ENCODE data around the gene SPCS3. TPM values are rescaled to one million over a fixed set of nuclear protein-coding genes. Genes with fewer than 3 reads are reported as not detected.

Gene SPCS3
- total RNA-seq, 1 experiment from 2014 or later: 117 TPM

GRCh38 chr4:176339936-176340761 is 20.4 kb downstream of the SPCS3 start (continued):
- TF ChIP-seq ARID4B (CRISPR knock-in tag; IDR thresholded peaks at IDR 0.05; ENCODE audit: borderline replicate concordance) (no peak), ATF1 (CRISPR knock-in tag; IDR thresholded peaks at IDR 0.05) (no peak), E2F5 (CRISPR knock-in tag; IDR thresholded peaks at IDR 0.05) (no peak)

- peaks cover 11% of the 10 kb centered on the region for H3K4me1 Mint-ChIP-seq
- H3K27ac Mint-ChIP-seq: no peak overlapping the region
- peak; percentile 72 for ATAC-seq
- POLR2A ChIA-PET: interaction anchor here (0.6 to 1.0 kb wide), 2 partner anchors 124 to 322 kb away, joined by 3 read pairs; no protein-coding TSS in a partner anchor
- DNase-seq (ENCODE audit: low spot score): no peak
- CTCF ChIA-PET: interaction anchor here (0.6 to 2.1 kb wide), 11 partner anchors 9 to 444 kb away, joined by 3 to 18 read pairs (median 4); no protein-coding TSS in a partner anchor
- TF ChIP-seq CTCF (IDR thresholded peaks at IDR 0.05): peak; percentile 51
- no peak for TF ChIP-seq NFYB (CRISPR knock-in tag; conservative IDR thresholded peaks at IDR 0.05; ENCODE audit: low read depth)
- TF ChIP-seq MXD4 (CRISPR knock-in tag; IDR thresholded peaks at IDR 0.05; ENCODE audit: borderline replicate concordance): no peak
- TF ChIP-seq ZNF396 (CRISPR knock-in tag; IDR thresholded peaks at IDR 0.05; ENCODE audit: borderline replicate concordance): no peak
- no peak for TF ChIP-seq ZNF138 (CRISPR knock-in tag; conservative IDR thresholded peaks at IDR 0.05)
- no peak for TF ChIP-seq TCF7 (CRISPR knock-in tag; IDR thresholded peaks at IDR 0.05; ENCODE audit: low read depth)
- TF ChIP-seq ZNF232 (CRISPR knock-in tag; IDR thresholded peaks at IDR 0.05): no peak
- no peak overlapping the region for H3K4me3 Mint-ChIP-seq
- no peaks in the 10 kb centered on the region; the same call in 1 of the 2 replicates for H3K27me3 Mint-ChIP-seq (ENCODE audit: low read depth)
- peaks cover 24% of the 10 kb centered on the region for H3K36me3 Mint-ChIP-seq
- H3K9me3 Mint-ChIP-seq: peaks cover 30% of the 10 kb centered on the region
Measured at GRCh38 chr4:176340871-176341685, 21.3 kb downstream of the SPCS3 start.

- ChIA-PET CTCF (interaction anchor here (1.6 kb wide), 1 partner anchor 219 kb away, joined by 7 read pairs; no protein-coding TSS in a partner anchor), POLR2A (no interaction called here)
- Mint-ChIP-seq H3K4me1 (peaks cover 11% of the 10 kb centered on the region), H3K4me3 (no peak overlapping the region), H3K36me3 (peaks cover 24% of the 10 kb centered on the region), H3K9me3 (peaks cover 35% of the 10 kb centered on the region), H3K27ac (no peak overlapping the region), H3K27me3 (ENCODE audit: low read depth) (no peaks in the 10 kb centered on the region; the same call in 1 of the 2 replicates)
- 0 out of 2 replicates have a peak, but pooled peaks have one; percentile 18 for TF ChIP-seq ZBTB21 (CRISPR knock-in tag; IDR thresholded peaks at IDR 0.05; ENCODE audit: borderline replicate concordance)
- TF ChIP-seq FOXP1 (CRISPR knock-in tag; IDR thresholded peaks at IDR 0.05; ENCODE audit: borderline replicate concordance): 0 out of 2 replicates have a peak, but pooled peaks have one; percentile 27
- no peak for TF ChIP-seq ZMAT4 (CRISPR knock-in tag; IDR thresholded peaks at IDR 0.05)
- ATAC-seq (no peak), DNase-seq (ENCODE audit: low spot score) (no peak)
Measured at GRCh38 chr4:176342384-176342783, 22.6 kb downstream of the SPCS3 start.

Measured in WTC11 (cell line).